ENCODE data around the gene PRSS16.

PRSS16 gene

DNA sequence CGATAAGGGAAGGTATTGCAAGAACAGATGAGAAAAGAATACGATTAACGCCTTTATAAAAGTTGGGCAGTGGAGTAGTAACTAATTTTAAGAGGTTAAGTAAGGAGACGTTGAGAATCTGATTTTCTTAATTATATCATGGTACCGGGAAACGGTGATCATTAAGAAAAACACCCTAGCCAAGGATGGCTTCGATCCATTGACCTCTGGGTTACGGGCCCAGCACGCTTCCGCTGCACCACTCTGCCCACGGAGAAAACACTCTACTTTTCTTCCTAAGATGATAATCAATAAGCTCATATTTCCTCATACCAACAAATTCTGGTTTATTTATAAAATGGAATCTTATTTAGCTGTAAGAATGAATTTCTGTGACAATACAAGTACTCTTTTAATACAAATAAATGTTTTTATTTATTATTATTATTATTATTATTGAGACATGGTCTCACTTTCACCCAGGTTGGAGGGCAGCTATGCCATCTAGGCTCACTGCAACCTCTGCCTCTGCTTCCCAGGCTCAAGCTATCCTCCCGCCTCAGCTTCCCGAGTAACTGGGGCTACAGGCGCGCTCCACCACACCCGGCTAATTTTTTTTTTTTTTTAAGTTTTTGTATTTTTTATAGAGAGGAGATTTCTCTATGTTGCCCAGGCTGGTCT lies 56.2 kb downstream of the PRSS16 start:
- H3K4me2 ChIP-seq (ENCODE audit: low read depth, low read length, poor library complexity, severe bottlenecking), result no peak overlapping the region
- no peaks in the 10 kb centered on the region for H3F3A ChIP-seq (ENCODE audit: low read depth)
- no peaks in the 10 kb centered on the region for H3K9me2 ChIP-seq (replicated peaks; ENCODE audit: low read depth, low read length)

More for the DNA sequence above, 56.2 kb downstream of the PRSS16 start:
- H3K4me1 ChIP-seq (ENCODE audit: insufficient read depth, low read length, poor library complexity, severe bottlenecking), result no peaks in the 10 kb centered on the region
- no peaks in the 10 kb centered on the region for H3K9me3 ChIP-seq (ENCODE audit: insufficient read depth, low read depth, low read length)
- H3K9ac ChIP-seq (ENCODE audit: low read depth, low read length, poor library complexity, severe bottlenecking), result no peak overlapping the region
- no peaks in the 10 kb centered on the region for H3K27me3 ChIP-seq (ENCODE audit: insufficient read depth, low read length, poor library complexity, severe bottlenecking)
- no peaks in the 10 kb centered on the region for H3K79me2 ChIP-seq (ENCODE audit: insufficient read depth, low read length)
- H2AFZ ChIP-seq (ENCODE audit: low read length), result no peak overlapping the region
- TF ChIP-seq, protein P1, sequence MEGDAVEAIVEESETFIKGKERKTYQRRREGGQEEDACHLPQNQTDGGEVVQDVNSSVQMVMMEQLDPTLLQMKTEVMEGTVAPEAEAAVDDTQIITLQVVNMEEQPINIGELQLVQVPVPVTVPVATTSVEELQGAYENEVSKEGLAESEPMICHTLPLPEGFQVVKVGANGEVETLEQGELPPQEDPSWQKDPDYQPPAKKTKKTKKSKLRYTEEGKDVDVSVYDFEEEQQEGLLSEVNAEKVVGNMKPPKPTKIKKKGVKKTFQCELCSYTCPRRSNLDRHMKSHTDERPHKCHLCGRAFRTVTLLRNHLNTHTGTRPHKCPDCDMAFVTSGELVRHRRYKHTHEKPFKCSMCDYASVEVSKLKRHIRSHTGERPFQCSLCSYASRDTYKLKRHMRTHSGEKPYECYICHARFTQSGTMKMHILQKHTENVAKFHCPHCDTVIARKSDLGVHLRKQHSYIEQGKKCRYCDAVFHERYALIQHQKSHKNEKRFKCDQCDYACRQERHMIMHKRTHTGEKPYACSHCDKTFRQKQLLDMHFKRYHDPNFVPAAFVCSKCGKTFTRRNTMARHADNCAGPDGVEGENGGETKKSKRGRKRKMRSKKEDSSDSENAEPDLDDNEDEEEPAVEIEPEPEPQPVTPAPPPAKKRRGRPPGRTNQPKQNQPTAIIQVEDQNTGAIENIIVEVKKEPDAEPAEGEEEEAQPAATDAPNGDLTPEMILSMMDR (conservative IDR thresholded peaks at IDR 0.05; ENCODE audit: low read length), result no peak
- TF ChIP-seq EZH2phosphoT487 (IDR thresholded peaks at IDR 0.05; ENCODE audit: borderline replicate concordance), result no peak
- H3K36me3 ChIP-seq (ENCODE audit: insufficient read depth, low read length), result no peaks in the 10 kb centered on the region
- H4K20me1 ChIP-seq (ENCODE audit: insufficient read depth, low read length, poor library complexity, severe bottlenecking), result no peaks in the 10 kb centered on the region
- no peak overlapping the region for H3K4me3 ChIP-seq (ENCODE audit: low read length, poor library complexity, severe bottlenecking)

Measured in Loucy (cell line).